BJ (cell line): ENCODE results near the gene SENP1. TPM values are rescaled to one million over a fixed set of nuclear protein-coding genes. Genes with fewer than 3 reads are reported as not detected.
"Not testable (repeated sequence)": the region's sequence is repeated elsewhere in the genome, so short reads cannot be mapped to it uniquely, and the experiment has no call there.

ENCODE experiments used
- CTCF ChIA-PET: fragments of 350-600 bp; formaldehyde crosslinking; extraction: SDS; loops from one replicate; lab custom pipeline; 2021; ENCODE audit warnings: antibody characterized with exemption, inconsistent platforms; lab: Yijun Ruan, JAX
- POLR2A ChIA-PET: fragments of 300-600 bp; sonication (Branson Sonifier 250); formaldehyde crosslinking; extraction: SDS; loops from one replicate; lab custom pipeline; 2021; ENCODE audit warnings: antibody characterized with exemption; lab: Charles Lee
- DNase-seq: peaks from one replicate; pipeline ENCODE4 v3.0.0-alpha.2; 2011; ENCODE audit warnings: low read depth
- H3K27me3 ChIP-seq: 2 replicates; pipeline ENCODE4 v1.6.0; 2011; ENCODE audit warnings: low read length; ENCODE audit not compliant: control insufficient read depth, insufficient read depth
- H3K36me3 ChIP-seq: 2 replicates; pipeline ENCODE4 v1.5.1; 2011; ENCODE audit warnings: low read length; ENCODE audit not compliant: control insufficient read depth, insufficient read depth
- H3K4me3 ChIP-seq: 2 replicates; pipeline ENCODE4 v1.5.1; 2011; ENCODE audit warnings: low read depth, mild to moderate bottlenecking, control low read depth, low read length
- CTCF ChIP-seq: IDR thresholded peaks from 2 replicates; pipeline ENCODE4 v1.5.1; 2011; ENCODE audit warnings: low read depth, mild to moderate bottlenecking, control low read depth, inconsistent platforms, low read length, moderate library complexity; ENCODE audit not compliant: insufficient read depth
- polyA plus RNA-seq: library from polyadenylated mRNA; depleted of rRNA; stranded (reverse); fragments of >200 nt; gene quantifications from 2 replicates; pipeline ENCODE4 v1.2.3, GENCODE V29; 2011

The SENP1 gene
- polyA plus RNA-seq, 1 experiment: 10.3 TPM

DNA sequence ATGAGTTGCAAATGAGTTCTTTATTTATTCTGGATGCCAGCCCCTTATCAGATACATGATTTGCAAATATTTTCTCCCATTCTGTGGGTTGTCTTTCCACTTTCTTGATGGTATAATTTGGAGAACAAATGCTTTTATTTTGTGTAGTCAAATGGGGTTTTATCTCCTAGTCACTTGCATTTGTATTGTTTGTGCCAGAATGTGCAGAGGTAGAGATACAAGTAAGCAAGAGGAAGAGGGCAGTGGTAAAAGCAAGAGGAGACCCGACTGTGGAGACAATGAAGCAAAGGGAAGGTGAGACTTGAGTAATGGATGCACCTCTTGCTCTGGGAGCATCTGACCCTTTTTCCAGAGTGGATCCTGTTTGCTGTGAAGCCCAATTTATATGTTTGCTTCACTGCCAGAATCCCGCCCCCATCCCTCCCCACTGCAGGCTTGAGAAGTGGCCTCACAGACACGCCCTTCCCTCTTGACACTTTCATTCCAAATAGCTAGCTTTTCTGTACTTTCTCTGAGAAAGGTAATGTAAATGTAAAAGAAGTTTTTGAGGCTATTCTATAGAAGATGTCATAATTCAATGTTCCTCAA, 12.5 kb upstream of the SENP1 start:
- no peak for TF ChIP-seq CTCF
- no peak overlapping the region for H3K4me3 ChIP-seq
- H3K27me3 ChIP-seq: peaks cover 1% of the 10 kb centered on the region; the same call in 1 of the 2 replicates
- CTCF ChIA-PET: interaction anchor here (0.6 to 2.2 kb wide), 5 partner anchors 11 to 546 kb away, joined by 3 to 7 read pairs (median 3); partner anchors contain the start of gene SENP1
- POLR2A ChIA-PET: no interaction called here
- no peak for DNase-seq
- H3K36me3 ChIP-seq: no peaks in the 10 kb centered on the region

DNA sequence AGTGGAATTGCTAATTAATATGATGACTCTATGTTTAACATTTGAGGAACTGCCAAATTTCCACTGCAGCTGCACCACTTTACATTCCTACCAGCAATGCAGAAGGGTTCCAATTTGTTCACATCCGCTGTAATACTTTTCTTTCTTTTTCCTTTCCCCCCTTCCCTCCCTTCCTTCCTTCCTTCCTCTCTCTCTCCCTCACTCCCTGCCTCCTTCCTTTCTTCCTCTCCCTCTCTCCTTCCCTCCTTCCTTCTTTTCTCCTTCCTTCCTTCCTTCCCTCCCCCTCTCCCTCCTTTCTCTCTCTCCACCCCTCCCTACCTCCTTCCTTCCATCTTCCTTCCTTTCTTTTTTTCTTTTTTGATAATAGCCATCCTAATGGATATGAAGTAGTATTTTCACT, 10.1 kb upstream of the SENP1 start:
- Histone ChIP-seq H3K27me3 (peaks cover 1% of the 10 kb centered on the region; the same call in 1 of the 2 replicates), H3K4me3 (no peak overlapping the region), H3K36me3 (no peaks in the 10 kb centered on the region)
- ChIA-PET POLR2A (no interaction called here), CTCF (no interaction called here)
- DNase-seq: no peak
- TF ChIP-seq CTCF: no peak

DNA sequence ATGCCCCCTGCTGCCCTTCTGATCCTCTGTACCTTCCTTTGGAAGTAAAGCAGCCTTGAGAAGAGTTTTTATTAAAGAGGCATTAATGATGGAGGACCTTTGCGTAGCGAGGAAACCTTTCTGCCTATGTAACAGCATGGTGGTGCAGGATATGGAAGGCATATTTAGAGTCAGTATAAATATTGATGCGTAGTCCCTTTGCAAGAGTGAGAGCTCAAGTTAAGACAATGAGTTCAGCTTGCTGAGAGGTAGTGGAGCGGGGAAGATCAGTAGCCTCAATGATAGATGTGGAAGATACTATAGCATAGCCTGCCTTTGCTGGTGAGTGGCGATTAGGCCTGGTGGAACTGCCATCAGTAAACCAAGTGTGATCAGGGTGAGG, 5.4 kb upstream of the SENP1 start:
- CTCF ChIA-PET, POLR2A ChIA-PET, DNase-seq, H3K36me3 ChIP-seq, H3K4me3 ChIP-seq, H3K27me3 ChIP-seq: not testable (repeated sequence)

DNA sequence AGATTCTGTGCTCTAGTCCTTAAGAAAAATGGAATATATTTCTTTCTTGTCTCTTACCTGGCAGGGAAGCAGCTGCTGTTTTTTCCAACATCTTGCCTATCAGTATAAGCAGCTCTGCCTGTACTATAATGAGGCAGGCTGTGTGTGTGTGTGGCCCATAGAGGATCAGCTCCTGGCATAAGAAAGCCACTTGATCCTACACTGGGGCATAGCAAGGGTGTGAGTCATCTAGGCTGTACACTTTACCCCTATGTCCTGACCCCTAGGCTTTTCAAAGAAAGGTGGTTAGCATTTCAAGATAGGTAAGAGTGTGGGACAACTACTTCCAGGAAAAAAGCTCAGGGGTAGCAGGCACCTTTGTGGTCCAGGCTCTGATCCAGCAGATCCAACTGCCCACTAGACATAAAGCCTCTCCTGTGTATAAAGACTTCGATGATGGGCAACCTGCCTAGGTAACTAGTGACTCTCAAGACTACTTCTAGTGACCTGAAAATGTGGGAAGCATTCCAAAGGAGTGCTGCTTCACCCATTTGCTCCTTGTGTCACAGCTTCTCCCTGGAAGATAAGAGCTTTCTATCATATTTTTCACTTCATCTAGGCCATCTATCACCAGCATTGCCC, 4.9 kb upstream of the SENP1 start:
- no peak for DNase-seq
- POLR2A ChIA-PET: no interaction called here
- Histone ChIP-seq H3K27me3 (peaks cover 3% of the 10 kb centered on the region; the same call in 1 of the 2 replicates), H3K36me3 (no peaks in the 10 kb centered on the region), H3K4me3 (no peak overlapping the region)
- CTCF ChIA-PET: interaction anchor here (0.9 kb wide), 1 partner anchor 161 kb away, joined by 3 read pairs; no protein-coding TSS in a partner anchor
- TF ChIP-seq CTCF: no peak

DNA sequence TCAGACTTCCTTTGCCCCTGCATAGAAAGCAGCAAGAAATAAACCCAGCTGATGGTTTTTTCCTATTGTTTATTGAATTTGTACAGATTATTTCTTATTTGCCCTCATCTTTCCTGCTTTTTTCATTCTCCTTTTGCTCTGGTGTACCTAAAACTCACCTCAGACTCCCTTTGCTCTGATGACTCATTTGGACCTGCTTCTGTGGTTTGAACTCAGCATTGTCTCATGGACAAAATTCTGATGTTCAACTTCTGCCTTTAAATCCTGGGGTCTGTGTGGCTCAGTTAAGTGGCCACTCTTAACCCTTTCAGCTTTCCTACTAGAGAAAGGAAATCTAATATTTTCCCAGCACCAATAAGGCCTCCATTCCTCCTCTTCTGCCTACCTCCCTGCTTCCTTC, 3.5 kb upstream of the SENP1 start:
- ChIA-PET POLR2A (no interaction called here), CTCF (interaction anchor here (1.2 kb wide), 1 partner anchor 31 kb away, joined by 3 read pairs; no protein-coding TSS in a partner anchor)
- TF ChIP-seq CTCF: no peak
- H3K4me3 ChIP-seq: no peak overlapping the region
- DNase-seq: no peak
- H3K36me3 ChIP-seq: no peaks in the 10 kb centered on the region
- H3K27me3 ChIP-seq: peaks cover 2% of the 10 kb centered on the region; the same call in 1 of the 2 replicates
